ENCODE data around the gene MTM1. TPM values are rescaled to one million over a fixed set of nuclear protein-coding genes. Genes with fewer than 3 reads are reported as not detected.
A peak's percentile ranks its signal among the peaks of the same experiment; 100 is the strongest.

Gene MTM1
- total RNA-seq = 10 to 100 TPM; 23.1 to 31.3 TPM

- ATAC-seq = peak; percentile 92
- H3K27me3 Mint-ChIP-seq = no peaks in the 10 kb centered on the region
- CTCF ChIA-PET = interaction anchor here (0.6 kb wide), 1 partner anchor 86 kb away, joined by 3 read pairs; no protein-coding TSS in a partner anchor
These were observed at the start of gene MTM1 for GRCh38 chrX:150568320-150569154. TSS of gene MTM1 (plus strand) at chrX:150568621. CDS start at chrX:150592615, 23,994 bp downstream.

GRCh38 chrX:150522494-150522893, 45.9 kb upstream of the MTM1 start:
- CTCF ChIA-PET = interaction anchor here (1.1 kb wide), 1 partner anchor 24 kb away, joined by 4 read pairs; no protein-coding TSS in a partner anchor
- no peaks in the 10 kb centered on the region for H3K27me3 Mint-ChIP-seq
- POLR2A ChIA-PET = no interaction called here
- H3K27ac Mint-ChIP-seq = no peak overlapping the region
- intact Hi-C loops (cut with DNase I, micrococcal nuclease) = no loop called here
- DNase-seq (no peak), ATAC-seq (no peak)
- H3K36me3 Mint-ChIP-seq (ENCODE audit: low read depth) = no peaks in the 10 kb centered on the region
- H3K4me3 Mint-ChIP-seq = no peak overlapping the region
- no peaks in the 10 kb centered on the region for H3K9me3 Mint-ChIP-seq (ENCODE audit: low read depth)
- H3K4me1 Mint-ChIP-seq = no peaks in the 10 kb centered on the region

More at GRCh38 chrX:150568320-150569154, at the start of gene MTM1:
- Mint-ChIP-seq H3K27ac (peak within 1 kb of the TSS; percentile 85), H3K9me3 (ENCODE audit: low read depth) (no peaks in the 10 kb centered on the region), H3K4me1 (peaks cover 34% of the 10 kb centered on the region), H3K4me3 (peak within 1 kb of the TSS; percentile 75), H3K36me3 (ENCODE audit: low read depth) (no peaks in the 10 kb centered on the region)
- POLR2A ChIA-PET = interaction anchor here (0.7 kb wide), 1 partner anchor 89 kb away, joined by 3 read pairs; no protein-coding TSS in a partner anchor
- intact Hi-C loops (cut with DNase I, micrococcal nuclease) = loop anchor here (1.0 to 2.0 kb wide), 7 partner anchors 18 to 1028 kb away; partner anchors contain the start of genes EOLA1 (in 1 of the 2), EOLA2 (in 1 of the 2) and MTMR1 (in 1 of the 2)
- peak; percentile 95 for DNase-seq

GRCh38 chrX:150525061-150525919, 43.1 kb upstream of the MTM1 start:
- no peaks in the 10 kb centered on the region for H3K9me3 Mint-ChIP-seq (ENCODE audit: low read depth)
- intact Hi-C loops (cut with DNase I, micrococcal nuclease) = no loop called here
- CTCF ChIA-PET = no interaction called here
- DNase-seq = no peak
- H3K4me1 Mint-ChIP-seq = no peaks in the 10 kb centered on the region
- POLR2A ChIA-PET = no interaction called here
- no peaks in the 10 kb centered on the region for H3K36me3 Mint-ChIP-seq (ENCODE audit: low read depth)
- no peak overlapping the region for H3K27ac Mint-ChIP-seq
- no peak overlapping the region for H3K4me3 Mint-ChIP-seq
- ATAC-seq = no peak
- H3K27me3 Mint-ChIP-seq = no peaks in the 10 kb centered on the region

GRCh38 chrX:150526692-150527091, 41.7 kb upstream of the MTM1 start:
- ChIA-PET CTCF (no interaction called here), POLR2A (no interaction called here)
- DNase-seq (no peak), ATAC-seq (no peak)
- no peak overlapping the region for H3K4me3 Mint-ChIP-seq
- no peaks in the 10 kb centered on the region for H3K9me3 Mint-ChIP-seq (ENCODE audit: low read depth)
- H3K27ac Mint-ChIP-seq = no peak overlapping the region
- intact Hi-C loops (cut with DNase I, micrococcal nuclease) = no loop called here
- H3K36me3 Mint-ChIP-seq (ENCODE audit: low read depth) = no peaks in the 10 kb centered on the region
- no peaks in the 10 kb centered on the region for H3K4me1 Mint-ChIP-seq
- no peaks in the 10 kb centered on the region for H3K27me3 Mint-ChIP-seq

GRCh38 chrX:150527108-150527507, 41.3 kb upstream of the MTM1 start:
- H3K4me3 Mint-ChIP-seq = no peak overlapping the region
- H3K36me3 Mint-ChIP-seq (ENCODE audit: low read depth) = no peaks in the 10 kb centered on the region
- no peak for ATAC-seq
- ChIA-PET CTCF (no interaction called here), POLR2A (no interaction called here)
- H3K4me1 Mint-ChIP-seq = no peaks in the 10 kb centered on the region
- intact Hi-C loops (cut with DNase I, micrococcal nuclease) = no loop called here
- H3K9me3 Mint-ChIP-seq (ENCODE audit: low read depth) = no peaks in the 10 kb centered on the region
- H3K27me3 Mint-ChIP-seq = no peaks in the 10 kb centered on the region
- H3K27ac Mint-ChIP-seq = no peak overlapping the region
- no peak for DNase-seq

- H3K9me3 Mint-ChIP-seq (ENCODE audit: low read depth) = peaks cover 9% of the 10 kb centered on the region
- ChIA-PET CTCF (no interaction called here), POLR2A (no interaction called here)
- intact Hi-C loops (cut with DNase I, micrococcal nuclease) = no loop called here
- no peaks in the 10 kb centered on the region for H3K4me1 Mint-ChIP-seq
- ATAC-seq (no peak), DNase-seq (no peak)
- H3K27ac Mint-ChIP-seq = no peak overlapping the region
- H3K4me3 Mint-ChIP-seq = no peak overlapping the region
- no peaks in the 10 kb centered on the region for H3K27me3 Mint-ChIP-seq
- H3K36me3 Mint-ChIP-seq (ENCODE audit: low read depth) = peaks cover 1% of the 10 kb centered on the region
These were observed 38.8 kb upstream of the MTM1 start for GRCh38 chrX:150529587-150529986.

- POLR2A ChIA-PET = no interaction called here
- no peak overlapping the region for H3K27ac Mint-ChIP-seq
- H3K4me3 Mint-ChIP-seq = no peak overlapping the region
- intact Hi-C loops (cut with DNase I, micrococcal nuclease) = no loop called here
- H3K27me3 Mint-ChIP-seq = no peaks in the 10 kb centered on the region
- CTCF ChIA-PET = no interaction called here
- peaks cover 9% of the 10 kb centered on the region for H3K9me3 Mint-ChIP-seq (ENCODE audit: low read depth)
- DNase-seq (no peak), ATAC-seq (no peak)
- no peaks in the 10 kb centered on the region for H3K4me1 Mint-ChIP-seq
- H3K36me3 Mint-ChIP-seq (ENCODE audit: low read depth) = peaks cover 2% of the 10 kb centered on the region
These were observed 37.6 kb upstream of the MTM1 start for GRCh38 chrX:150530821-150531220.

GRCh38 chrX:150531467-150531866, 37.0 kb upstream of the MTM1 start:
- Mint-ChIP-seq H3K4me3 (no peak overlapping the region), H3K27ac (no peak overlapping the region), H3K36me3 (ENCODE audit: low read depth) (peaks cover 2% of the 10 kb centered on the region), H3K4me1 (no peaks in the 10 kb centered on the region), H3K27me3 (no peaks in the 10 kb centered on the region), H3K9me3 (ENCODE audit: low read depth) (peaks cover 11% of the 10 kb centered on the region)
- intact Hi-C loops (cut with DNase I, micrococcal nuclease) = no loop called here
- ATAC-seq (no peak), DNase-seq (no peak)
- ChIA-PET POLR2A (no interaction called here), CTCF (no interaction called here)

GRCh38 chrX:150533863-150534262, 34.6 kb upstream of the MTM1 start:
- Mint-ChIP-seq H3K27me3 (no peaks in the 10 kb centered on the region), H3K36me3 (ENCODE audit: low read depth) (peaks cover 2% of the 10 kb centered on the region), H3K4me3 (no peak overlapping the region), H3K4me1 (no peaks in the 10 kb centered on the region), H3K27ac (no peak overlapping the region), H3K9me3 (ENCODE audit: low read depth) (peaks cover 15% of the 10 kb centered on the region)
- DNase-seq (no peak), ATAC-seq (no peak)
- POLR2A ChIA-PET = no interaction called here
- intact Hi-C loops (cut with DNase I, micrococcal nuclease) = no loop called here
- CTCF ChIA-PET = no interaction called here

- intact Hi-C loops (cut with DNase I, micrococcal nuclease) = no loop called here
- POLR2A ChIA-PET = no interaction called here
- no peaks in the 10 kb centered on the region for H3K27me3 Mint-ChIP-seq
- CTCF ChIA-PET = no interaction called here
- no peak overlapping the region for H3K4me3 Mint-ChIP-seq
- no peaks in the 10 kb centered on the region for H3K4me1 Mint-ChIP-seq
- DNase-seq = no peak
- peaks cover 15% of the 10 kb centered on the region for H3K9me3 Mint-ChIP-seq (ENCODE audit: low read depth)
- ATAC-seq = no peak
- no peak overlapping the region for H3K27ac Mint-ChIP-seq
- peaks cover 2% of the 10 kb centered on the region for H3K36me3 Mint-ChIP-seq (ENCODE audit: low read depth)
These were observed 31.8 kb upstream of the MTM1 start for GRCh38 chrX:150536455-150537116.

- ChIA-PET CTCF (no interaction called here), POLR2A (no interaction called here)
- intact Hi-C loops (cut with DNase I, micrococcal nuclease) = no loop called here
- no peaks in the 10 kb centered on the region for H3K4me1 Mint-ChIP-seq
- ATAC-seq (no peak), DNase-seq (no peak)
- H3K9me3 Mint-ChIP-seq (ENCODE audit: low read depth) = peaks cover 15% of the 10 kb centered on the region
- H3K36me3 Mint-ChIP-seq (ENCODE audit: low read depth) = peaks cover 2% of the 10 kb centered on the region
- no peak overlapping the region for H3K4me3 Mint-ChIP-seq
- no peak overlapping the region for H3K27ac Mint-ChIP-seq
- H3K27me3 Mint-ChIP-seq = no peaks in the 10 kb centered on the region
These were observed 30.6 kb upstream of the MTM1 start for GRCh38 chrX:150537851-150538250.
